ENCODE results near the gene MICAL3.

MICAL3 gene

GRCh38 chr22:17787716-17788330 is 236.5 kb downstream of the MICAL3 start:
- no peak overlapping the region for H3K4me3 ChIP-seq (ENCODE audit: low read length)
- H3K4me1 ChIP-seq (ENCODE audit: control insufficient read depth, insufficient read depth, low read length), result no peaks in the 10 kb centered on the region
- no peaks in the 10 kb centered on the region; the same call in 1 of the 2 replicates for H3K36me3 ChIP-seq (ENCODE audit: control insufficient read depth, insufficient read depth, low read length)
- no CpG with 5 or more reads among the region's 21 CpGs for WGBS (ENCODE audit: insufficient coverage, insufficient read length)
- H3K27me3 ChIP-seq (ENCODE audit: control insufficient read depth, insufficient read depth, low read length), result no peaks in the 10 kb centered on the region
- H3K9me3 ChIP-seq (ENCODE audit: control insufficient read depth, insufficient read depth, low read length), result no peaks in the 10 kb centered on the region
- no peak for DNase-seq (ENCODE audit: low read depth, low spot score)
- no peak overlapping the region for H3K27ac ChIP-seq (ENCODE audit: low read length)

DNA sequence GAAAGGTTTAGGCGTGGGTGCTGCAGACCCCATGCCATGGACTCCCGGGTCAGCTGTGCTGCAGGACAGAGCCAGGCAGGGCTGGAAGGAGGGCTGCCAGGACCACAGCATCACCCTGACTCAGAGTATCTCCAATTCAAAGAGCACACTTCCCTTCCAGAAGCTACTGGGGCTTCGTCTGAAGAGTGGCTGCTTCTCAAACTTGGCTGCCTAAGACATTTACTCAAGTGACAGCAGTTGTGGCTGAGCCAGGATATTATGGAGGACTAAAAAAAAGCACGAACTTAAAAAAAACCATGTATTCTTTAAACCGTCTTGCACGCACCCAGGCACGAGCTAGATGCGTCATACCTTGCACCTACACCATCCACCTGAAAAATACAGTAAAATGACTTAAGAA is 237.1 kb downstream of the MICAL3 start:
- H3K4me3 ChIP-seq (ENCODE audit: low read length), result no peak overlapping the region
- no peaks in the 10 kb centered on the region for H3K4me1 ChIP-seq (ENCODE audit: control insufficient read depth, insufficient read depth, low read length)
- no peak overlapping the region for H3K27ac ChIP-seq (ENCODE audit: low read length)

GRCh38 chr22:17786435-17787161 is 237.8 kb downstream of the MICAL3 start:
- H3K36me3 ChIP-seq (ENCODE audit: control insufficient read depth, insufficient read depth, low read length), result no peaks in the 10 kb centered on the region; the same call in 1 of the 2 replicates
- no peaks in the 10 kb centered on the region for H3K27me3 ChIP-seq (ENCODE audit: control insufficient read depth, insufficient read depth, low read length)
- no peaks in the 10 kb centered on the region for H3K4me1 ChIP-seq (ENCODE audit: control insufficient read depth, insufficient read depth, low read length)
- no peak overlapping the region for H3K27ac ChIP-seq (ENCODE audit: low read length)
- DNase-seq (ENCODE audit: low read depth, low spot score), result no peak
- WGBS (ENCODE audit: insufficient coverage, insufficient read length), result no CpG with 5 or more reads among the region's 18 CpGs
- no peaks in the 10 kb centered on the region for H3K9me3 ChIP-seq (ENCODE audit: control insufficient read depth, insufficient read depth, low read length)
- no peak overlapping the region for H3K4me3 ChIP-seq (ENCODE audit: low read length)

More for the DNA sequence above, 237.1 kb downstream of the MICAL3 start:
- no peak for DNase-seq (ENCODE audit: low read depth, low spot score)
- no CpG with 5 or more reads among the region's 8 CpGs for WGBS (ENCODE audit: insufficient coverage, insufficient read length)
- H3K27me3 ChIP-seq (ENCODE audit: control insufficient read depth, insufficient read depth, low read length), result no peaks in the 10 kb centered on the region
- H3K36me3 ChIP-seq (ENCODE audit: control insufficient read depth, insufficient read depth, low read length), result no peaks in the 10 kb centered on the region; the same call in 1 of the 2 replicates
- no peaks in the 10 kb centered on the region for H3K9me3 ChIP-seq (ENCODE audit: control insufficient read depth, insufficient read depth, low read length)

DNA sequence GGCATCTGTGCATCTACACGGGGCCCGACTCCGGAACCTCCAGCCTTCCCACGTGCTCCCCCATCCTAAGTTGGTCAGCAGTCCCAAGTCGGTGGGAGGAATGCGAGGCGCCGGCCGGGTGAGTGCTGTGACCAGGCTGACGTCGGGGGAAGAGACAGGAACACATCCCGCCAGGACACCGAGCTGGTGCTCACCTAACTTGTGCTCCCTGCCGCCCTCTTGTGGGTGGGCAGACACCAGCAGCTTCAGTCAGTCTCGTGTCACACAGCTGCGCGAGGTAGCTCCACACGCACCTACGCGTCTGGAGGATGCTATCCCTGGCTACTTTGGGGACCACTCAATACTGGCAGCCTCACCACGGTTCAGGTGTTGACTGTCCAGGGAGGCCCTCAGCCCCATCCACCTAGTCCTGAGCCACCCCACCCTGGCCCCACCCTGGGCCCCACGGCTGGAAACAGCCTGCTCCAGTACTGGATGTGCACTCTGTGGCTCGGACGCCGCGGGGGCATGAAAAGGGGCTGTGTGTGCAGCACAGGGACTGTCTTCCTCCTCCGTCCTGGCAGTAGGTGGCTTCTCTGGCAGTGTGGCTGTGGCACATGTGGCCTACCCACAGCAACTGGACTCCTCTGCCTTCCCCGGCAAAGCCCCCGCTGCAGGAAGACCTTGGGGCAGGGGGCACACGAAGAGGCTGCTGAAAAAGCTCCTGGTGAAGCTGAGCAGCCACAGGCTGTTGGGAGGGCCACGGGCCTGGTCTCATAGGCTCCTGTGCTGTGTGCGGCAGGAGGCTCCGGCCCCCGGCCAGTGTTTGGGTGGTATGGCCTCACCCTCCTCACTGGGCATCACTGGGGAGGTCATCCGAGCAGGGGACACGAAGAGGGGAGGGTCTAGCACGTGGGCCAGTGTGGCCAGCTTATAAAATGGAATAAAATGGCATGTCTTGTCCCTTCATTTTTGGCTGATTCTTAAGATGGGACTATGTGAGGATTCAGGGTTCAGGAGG is 238.9 kb downstream of the MICAL3 start:
- Histone ChIP-seq H3K27ac (ENCODE audit: low read length) (no peak overlapping the region), H3K9me3 (ENCODE audit: control insufficient read depth, insufficient read depth, low read length) (no peaks in the 10 kb centered on the region), H3K4me3 (ENCODE audit: low read length) (no peak overlapping the region), H3K4me1 (ENCODE audit: control insufficient read depth, insufficient read depth, low read length) (no peaks in the 10 kb centered on the region), H3K36me3 (ENCODE audit: control insufficient read depth, insufficient read depth, low read length) (no peaks in the 10 kb centered on the region; the same call in 1 of the 2 replicates), H3K27me3 (ENCODE audit: control insufficient read depth, insufficient read depth, low read length) (no peaks in the 10 kb centered on the region)
- peak; percentile 64 for DNase-seq (ENCODE audit: low read depth, low spot score)
- no CpG with 5 or more reads among the region's 37 CpGs for WGBS (ENCODE audit: insufficient coverage, insufficient read length)

DNA sequence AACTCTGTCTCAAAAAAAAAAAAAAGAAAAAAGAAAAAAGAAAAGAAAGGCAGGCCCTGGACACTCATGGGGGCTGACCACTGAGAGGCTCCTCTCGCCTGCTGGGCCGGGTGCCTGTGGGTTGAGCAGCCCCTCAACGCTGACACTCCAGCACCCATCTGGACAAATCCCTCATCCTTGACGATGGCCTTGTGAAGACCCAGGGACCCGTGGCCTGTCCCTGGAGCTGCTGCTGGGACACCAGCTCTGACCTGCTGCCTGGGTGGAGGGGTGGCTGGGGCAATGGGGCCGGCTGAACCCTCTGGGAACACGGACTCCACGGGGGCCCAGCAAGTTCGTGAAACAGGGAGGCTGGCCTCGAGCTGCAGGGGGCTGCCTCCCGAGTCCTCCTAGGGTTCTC is 239.6 kb downstream of the MICAL3 start:
- no peak for DNase-seq (ENCODE audit: low read depth, low spot score)
- Histone ChIP-seq H3K9me3 (ENCODE audit: control insufficient read depth, insufficient read depth, low read length) (no peaks in the 10 kb centered on the region), H3K36me3 (ENCODE audit: control insufficient read depth, insufficient read depth, low read length) (no peaks in the 10 kb centered on the region; the same call in 1 of the 2 replicates), H3K27ac (ENCODE audit: low read length) (no peak overlapping the region), H3K4me3 (ENCODE audit: low read length) (no peak overlapping the region), H3K27me3 (ENCODE audit: control insufficient read depth, insufficient read depth, low read length) (no peaks in the 10 kb centered on the region), H3K4me1 (ENCODE audit: control insufficient read depth, insufficient read depth, low read length) (no peaks in the 10 kb centered on the region)
- WGBS (ENCODE audit: insufficient coverage, insufficient read length), result no CpG with 5 or more reads among the region's 11 CpGs

- no CpG with 5 or more reads among the region's 18 CpGs for WGBS (ENCODE audit: insufficient coverage, insufficient read length)
- no peaks in the 10 kb centered on the region for H3K4me1 ChIP-seq (ENCODE audit: control insufficient read depth, insufficient read depth, low read length)
These were observed 240.4 kb downstream of the MICAL3 start for GRCh38 chr22:17783773-17784480.

DNA sequence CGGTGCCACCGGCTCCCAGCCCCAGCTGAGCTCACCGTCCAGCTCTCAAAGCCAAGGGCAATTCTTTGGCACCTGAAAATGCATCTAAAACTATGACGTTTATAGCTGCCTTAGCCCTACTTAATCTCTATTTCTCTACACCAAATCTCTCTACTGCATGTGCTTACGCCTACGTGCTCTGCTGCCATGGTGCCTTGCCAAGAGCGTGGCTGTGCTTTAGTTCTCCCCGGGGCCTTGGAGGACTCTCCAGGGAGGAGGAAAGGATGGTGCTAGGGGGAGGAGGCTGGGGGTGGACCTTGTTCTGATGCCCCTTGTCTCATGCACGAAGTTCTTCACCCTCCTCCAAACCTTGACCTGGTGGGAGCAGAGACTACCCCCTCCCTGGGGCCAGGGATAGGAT is 241.0 kb downstream of the MICAL3 start:
- no CpG with 5 or more reads among the region's 9 CpGs for WGBS (ENCODE audit: insufficient coverage, insufficient read length)
- no peak overlapping the region for H3K27ac ChIP-seq (ENCODE audit: low read length)
- no peak for DNase-seq (ENCODE audit: low read depth, low spot score)
- no peaks in the 10 kb centered on the region for H3K27me3 ChIP-seq (ENCODE audit: control insufficient read depth, insufficient read depth, low read length)
- H3K36me3 ChIP-seq (ENCODE audit: control insufficient read depth, insufficient read depth, low read length), result no peaks in the 10 kb centered on the region
- H3K4me1 ChIP-seq (ENCODE audit: control insufficient read depth, insufficient read depth, low read length), result no peaks in the 10 kb centered on the region
- no peak overlapping the region for H3K4me3 ChIP-seq (ENCODE audit: low read length)
- no peaks in the 10 kb centered on the region for H3K9me3 ChIP-seq (ENCODE audit: control insufficient read depth, insufficient read depth, low read length)

More at GRCh38 chr22:17783773-17784480, 240.4 kb downstream of the MICAL3 start:
- H3K27me3 ChIP-seq (ENCODE audit: control insufficient read depth, insufficient read depth, low read length), result no peaks in the 10 kb centered on the region
- H3K27ac ChIP-seq (ENCODE audit: low read length), result no peak overlapping the region
- no peak for DNase-seq (ENCODE audit: low read depth, low spot score)
- no peaks in the 10 kb centered on the region for H3K9me3 ChIP-seq (ENCODE audit: control insufficient read depth, insufficient read depth, low read length)
- no peaks in the 10 kb centered on the region; the same call in 1 of the 2 replicates for H3K36me3 ChIP-seq (ENCODE audit: control insufficient read depth, insufficient read depth, low read length)
- no peak overlapping the region for H3K4me3 ChIP-seq (ENCODE audit: low read length)

- Histone ChIP-seq H3K4me1 (ENCODE audit: control insufficient read depth, insufficient read depth, low read length) (no peaks in the 10 kb centered on the region), H3K27ac (ENCODE audit: low read length) (no peak overlapping the region), H3K36me3 (ENCODE audit: control insufficient read depth, insufficient read depth, low read length) (no peaks in the 10 kb centered on the region), H3K9me3 (ENCODE audit: control insufficient read depth, insufficient read depth, low read length) (no peaks in the 10 kb centered on the region), H3K4me3 (ENCODE audit: low read length) (no peak overlapping the region), H3K27me3 (ENCODE audit: control insufficient read depth, insufficient read depth, low read length) (no peaks in the 10 kb centered on the region)
- no CpG with 5 or more reads among the region's 13 CpGs for WGBS (ENCODE audit: insufficient coverage, insufficient read length)
- no peak for DNase-seq (ENCODE audit: low read depth, low spot score)
These were observed 241.7 kb downstream of the MICAL3 start for GRCh38 chr22:17782621-17783020.

DNA sequence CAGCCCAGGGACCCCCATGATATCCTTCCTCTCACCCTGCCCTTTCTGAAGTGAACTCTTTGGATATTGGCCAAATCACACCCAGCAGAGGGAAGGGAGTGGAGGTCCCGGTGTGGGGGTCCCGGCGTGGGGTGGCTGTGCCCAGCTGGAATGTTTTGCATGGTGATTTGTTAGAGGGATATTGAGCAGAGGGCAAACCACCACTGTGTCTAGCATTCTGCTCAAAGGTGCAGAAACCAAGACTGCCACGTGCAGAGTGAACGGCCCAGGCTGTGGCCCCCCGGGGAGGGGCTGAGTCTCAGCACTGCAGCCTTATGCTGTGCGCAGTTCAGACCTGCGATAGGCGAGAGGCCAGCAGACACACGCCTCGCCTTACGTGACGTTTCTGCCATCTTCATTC is 242.2 kb downstream of the MICAL3 start:
- no peaks in the 10 kb centered on the region for H3K9me3 ChIP-seq (ENCODE audit: control insufficient read depth, insufficient read depth, low read length)
- no peaks in the 10 kb centered on the region for H3K4me1 ChIP-seq (ENCODE audit: control insufficient read depth, insufficient read depth, low read length)
- no peak for DNase-seq (ENCODE audit: low read depth, low spot score)
- H3K4me3 ChIP-seq (ENCODE audit: low read length), result no peak overlapping the region
- no peaks in the 10 kb centered on the region for H3K36me3 ChIP-seq (ENCODE audit: control insufficient read depth, insufficient read depth, low read length)
- no peak overlapping the region for H3K27ac ChIP-seq (ENCODE audit: low read length)
- WGBS (ENCODE audit: insufficient coverage, insufficient read length), result no CpG with 5 or more reads among the region's 13 CpGs
- H3K27me3 ChIP-seq (ENCODE audit: control insufficient read depth, insufficient read depth, low read length), result no peaks in the 10 kb centered on the region

All from iPS DF 6.9 (cell line).